Skeletal muscle satellite cell (primary cell): ENCODE data around the gene CLK3.
"Not testable (repeated sequence)": the region's sequence is repeated elsewhere in the genome, so short reads cannot be mapped to it uniquely, and the experiment has no call there.

Experiments used
- H3K27me3 ChIP-seq: 2 replicates; pipeline ENCODE4 v1.7.0; 2013; ENCODE audit warnings: low read length; ENCODE audit not compliant: control insufficient read depth, insufficient read depth
- H3K36me3 ChIP-seq: 2 replicates; pipeline ENCODE4 v1.7.0; 2013; ENCODE audit warnings: mild to moderate bottlenecking, control low read depth, low read length; ENCODE audit not compliant: insufficient read depth
- H3K4me1 ChIP-seq: 2 replicates; pipeline ENCODE4 v1.7.0; 2013; ENCODE audit warnings: low read length; ENCODE audit not compliant: control insufficient read depth, insufficient read depth
- H3K4me2 ChIP-seq: 2 replicates; pipeline ENCODE4 v1.7.0; 2013; ENCODE audit warnings: mild to moderate bottlenecking, low read length
- H3K4me3 ChIP-seq: 2 replicates; pipeline ENCODE4 v1.7.0; 2013; ENCODE audit warnings: low read length
- H3K9ac ChIP-seq: 2 replicates; pipeline ENCODE4 v1.7.0; 2013; ENCODE audit warnings: mild to moderate bottlenecking, low read depth, low read length, moderate library complexity
- H3K9me3 ChIP-seq: replicated peaks from 2 replicates; pipeline ENCODE4 v1.7.0; 2013; ENCODE audit warnings: mild to moderate bottlenecking, control low read depth, low read length

The CLK3 gene

DNA sequence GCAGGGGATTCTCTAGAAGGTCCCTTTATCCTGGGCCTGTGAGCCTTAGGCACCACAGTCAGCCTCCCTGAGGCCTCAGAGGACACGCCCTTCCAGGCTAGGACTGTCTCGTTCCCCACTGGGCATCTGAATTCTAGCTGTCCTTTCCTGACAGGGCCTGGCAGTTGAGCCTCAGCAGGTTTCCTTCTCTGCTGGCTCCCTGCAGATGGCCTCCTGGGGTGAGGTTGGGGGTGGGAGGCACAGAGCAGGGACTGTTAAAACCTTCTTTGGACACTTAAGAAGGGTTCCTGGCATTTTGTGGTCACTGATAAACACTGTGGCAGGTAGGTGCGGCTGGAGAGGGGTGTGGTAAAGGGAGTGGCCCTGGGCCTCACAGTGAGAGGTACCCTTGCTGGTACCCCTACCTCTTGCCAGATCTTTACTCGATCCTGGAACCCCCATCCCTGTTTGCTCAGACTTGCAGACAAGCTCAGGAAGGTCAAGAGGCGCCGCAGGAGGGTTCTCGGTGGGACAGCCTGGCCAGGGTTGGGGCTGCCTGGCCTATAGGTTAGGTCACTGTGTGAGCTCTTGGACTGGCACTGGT, 8.5 kb downstream of the CLK3 start:
- Histone ChIP-seq H3K4me3 (no peak overlapping the region), H3K4me1 (peaks cover 2% of the 10 kb centered on the region), H3K9ac (no peak overlapping the region)

GRCh38 chr15:74625693-74626092, 10.1 kb downstream of the CLK3 start:
- Histone ChIP-seq H3K9ac (no peak overlapping the region), H3K4me1 (peaks cover 2% of the 10 kb centered on the region), H3K36me3 (peaks cover 94% of the 10 kb centered on the region), H3K27me3 (no peaks in the 10 kb centered on the region), H3K4me2 (no peak overlapping the region), H3K9me3 (no peaks in the 10 kb centered on the region), H3K4me3 (no peak overlapping the region)

More for the DNA sequence above, 8.5 kb downstream of the CLK3 start:
- Histone ChIP-seq H3K4me2 (no peak overlapping the region), H3K9me3 (no peaks in the 10 kb centered on the region), H3K27me3 (no peaks in the 10 kb centered on the region), H3K36me3 (peaks cover 98% of the 10 kb centered on the region)

- Histone ChIP-seq H3K4me2 (no peak overlapping the region), H3K4me1 (no peaks in the 10 kb centered on the region), H3K9me3 (no peaks in the 10 kb centered on the region), H3K27me3 (no peaks in the 10 kb centered on the region), H3K36me3 (peaks cover 96% of the 10 kb centered on the region), H3K9ac (no peak overlapping the region), H3K4me3 (no peak overlapping the region)
These were observed 10.7 kb downstream of the CLK3 start for GRCh38 chr15:74626336-74626735.

DNA sequence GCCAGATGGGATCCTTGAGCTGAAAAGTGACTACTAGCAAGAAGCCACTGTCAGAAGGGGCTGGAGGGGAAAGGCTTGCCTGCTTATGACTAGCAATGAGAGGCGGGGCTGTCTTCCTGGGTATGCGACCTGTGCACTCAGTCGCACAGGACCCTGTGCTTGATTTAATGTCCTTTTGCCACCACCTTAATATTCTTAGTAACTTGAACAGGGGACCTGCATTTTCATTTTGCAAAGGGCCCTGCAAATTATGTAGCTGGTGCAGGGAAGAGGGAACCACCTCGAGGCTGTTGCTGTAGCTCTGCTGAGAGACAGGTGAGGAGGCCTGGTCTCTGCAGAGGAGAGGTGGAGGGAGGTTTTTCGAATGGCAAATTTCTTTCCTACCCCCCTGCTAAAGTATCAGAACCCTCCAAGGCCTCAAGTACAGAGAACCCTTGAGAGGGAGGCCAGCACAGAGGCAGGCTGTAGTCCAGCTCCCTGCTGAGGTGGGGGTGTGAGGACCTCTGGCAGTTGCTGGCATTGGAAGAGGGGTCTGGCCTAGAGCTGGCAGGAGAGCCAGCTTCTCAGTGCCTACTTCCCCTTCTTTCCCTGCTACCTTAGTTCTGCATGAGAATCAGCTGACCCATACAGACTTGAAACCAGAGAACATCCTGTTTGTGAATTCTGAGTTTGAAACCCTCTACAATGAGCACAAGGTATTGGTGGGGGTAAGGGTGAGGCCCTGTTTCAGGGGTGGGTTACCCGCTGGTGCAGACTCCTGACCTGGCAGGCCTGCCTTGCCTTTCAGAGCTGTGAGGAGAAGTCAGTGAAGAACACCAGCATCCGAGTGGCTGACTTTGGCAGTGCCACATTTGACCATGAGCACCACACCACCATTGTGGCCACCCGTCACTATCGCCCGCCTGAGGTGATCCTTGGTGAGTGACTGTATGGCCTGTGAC, 11.4 kb downstream of the CLK3 start:
- no peak overlapping the region for H3K4me3 ChIP-seq
- H3K9ac ChIP-seq = no peak overlapping the region
- no peaks in the 10 kb centered on the region for H3K4me1 ChIP-seq
- no peaks in the 10 kb centered on the region for H3K9me3 ChIP-seq
- peaks cover 90% of the 10 kb centered on the region for H3K36me3 ChIP-seq
- H3K27me3 ChIP-seq = no peaks in the 10 kb centered on the region
- H3K4me2 ChIP-seq = no peak overlapping the region

DNA sequence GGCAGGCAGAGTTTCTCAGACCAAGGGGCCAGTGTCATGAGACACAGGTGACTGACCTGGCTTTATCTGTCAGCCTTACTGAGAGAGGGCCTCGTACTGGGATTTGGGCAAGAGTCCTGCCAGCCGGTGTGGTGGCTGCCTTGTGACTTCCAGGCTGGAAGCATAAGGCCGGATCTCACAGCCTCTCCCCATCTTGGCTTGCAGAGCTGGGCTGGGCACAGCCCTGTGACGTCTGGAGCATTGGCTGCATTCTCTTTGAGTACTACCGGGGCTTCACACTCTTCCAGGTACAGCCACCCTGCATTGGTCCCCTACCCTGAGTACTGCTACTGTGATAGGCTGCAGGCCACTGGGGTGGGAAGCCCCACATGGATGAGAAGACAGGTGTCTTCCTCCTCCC, 12.1 kb downstream of the CLK3 start:
- Histone ChIP-seq H3K4me1 (no peaks in the 10 kb centered on the region), H3K27me3 (no peaks in the 10 kb centered on the region), H3K4me3 (no peak overlapping the region), H3K9ac (no peak overlapping the region), H3K4me2 (no peak overlapping the region), H3K9me3 (no peaks in the 10 kb centered on the region), H3K36me3 (peaks cover 90% of the 10 kb centered on the region)

GRCh38 chr15:74628199-74628598, 12.6 kb downstream of the CLK3 start:
- H3K27me3 ChIP-seq = no peaks in the 10 kb centered on the region
- peaks cover 88% of the 10 kb centered on the region for H3K36me3 ChIP-seq

GRCh38 chr15:74628949-74629348, 13.3 kb downstream of the CLK3 start:
- Histone ChIP-seq H3K9ac (no peak overlapping the region), H3K4me3 (no peak overlapping the region), H3K9me3 (no peaks in the 10 kb centered on the region), H3K4me1 (no peaks in the 10 kb centered on the region), H3K36me3 (peaks cover 87% of the 10 kb centered on the region), H3K4me2 (no peak overlapping the region), H3K27me3 (no peaks in the 10 kb centered on the region)

More at GRCh38 chr15:74628199-74628598, 12.6 kb downstream of the CLK3 start:
- Histone ChIP-seq H3K9ac (no peak overlapping the region), H3K4me3 (no peak overlapping the region), H3K9me3 (no peaks in the 10 kb centered on the region), H3K4me1 (no peaks in the 10 kb centered on the region), H3K4me2 (no peak overlapping the region)

- H3K4me3 ChIP-seq, H3K4me1 ChIP-seq, H3K27me3 ChIP-seq, H3K9me3 ChIP-seq, H3K9ac ChIP-seq, H3K4me2 ChIP-seq: not testable (repeated sequence)
- peaks cover 87% of the 10 kb centered on the region for H3K36me3 ChIP-seq
These were observed 14.1 kb downstream of the CLK3 start for GRCh38 chr15:74629696-74630095.

- Histone ChIP-seq H3K9me3 (no peaks in the 10 kb centered on the region), H3K4me1 (no peaks in the 10 kb centered on the region), H3K27me3 (no peaks in the 10 kb centered on the region), H3K4me3 (no peak overlapping the region), H3K36me3 (peaks cover 87% of the 10 kb centered on the region), H3K9ac (no peak overlapping the region), H3K4me2 (no peak overlapping the region)
These were observed 14.8 kb downstream of the CLK3 start for GRCh38 chr15:74630284-74631086.

- no peak overlapping the region for H3K9ac ChIP-seq
- H3K9me3 ChIP-seq = no peaks in the 10 kb centered on the region
- no peaks in the 10 kb centered on the region for H3K4me1 ChIP-seq
- no peak overlapping the region for H3K4me2 ChIP-seq
- H3K36me3 ChIP-seq = peaks cover 84% of the 10 kb centered on the region
- no peaks in the 10 kb centered on the region for H3K27me3 ChIP-seq
- no peak overlapping the region for H3K4me3 ChIP-seq
These were observed 15.4 kb downstream of the CLK3 start for GRCh38 chr15:74631087-74631385.

GRCh38 chr15:74631408-74631807, 15.8 kb downstream of the CLK3 start:
- H3K36me3 ChIP-seq = peaks cover 80% of the 10 kb centered on the region
- no peaks in the 10 kb centered on the region for H3K4me1 ChIP-seq
- no peaks in the 10 kb centered on the region for H3K27me3 ChIP-seq
- no peak overlapping the region for H3K9ac ChIP-seq
- no peaks in the 10 kb centered on the region for H3K9me3 ChIP-seq
- H3K4me2 ChIP-seq = no peak overlapping the region
- no peak overlapping the region for H3K4me3 ChIP-seq
